ENCODE measurements around the gene ZNF496. TPM values are rescaled to one million over a fixed set of nuclear protein-coding genes. Genes with fewer than 3 reads are reported as not detected.

Gene ZNF496
- total RNA-seq, 1 experiment from 2014 or later = 36.4 TPM

DNA sequence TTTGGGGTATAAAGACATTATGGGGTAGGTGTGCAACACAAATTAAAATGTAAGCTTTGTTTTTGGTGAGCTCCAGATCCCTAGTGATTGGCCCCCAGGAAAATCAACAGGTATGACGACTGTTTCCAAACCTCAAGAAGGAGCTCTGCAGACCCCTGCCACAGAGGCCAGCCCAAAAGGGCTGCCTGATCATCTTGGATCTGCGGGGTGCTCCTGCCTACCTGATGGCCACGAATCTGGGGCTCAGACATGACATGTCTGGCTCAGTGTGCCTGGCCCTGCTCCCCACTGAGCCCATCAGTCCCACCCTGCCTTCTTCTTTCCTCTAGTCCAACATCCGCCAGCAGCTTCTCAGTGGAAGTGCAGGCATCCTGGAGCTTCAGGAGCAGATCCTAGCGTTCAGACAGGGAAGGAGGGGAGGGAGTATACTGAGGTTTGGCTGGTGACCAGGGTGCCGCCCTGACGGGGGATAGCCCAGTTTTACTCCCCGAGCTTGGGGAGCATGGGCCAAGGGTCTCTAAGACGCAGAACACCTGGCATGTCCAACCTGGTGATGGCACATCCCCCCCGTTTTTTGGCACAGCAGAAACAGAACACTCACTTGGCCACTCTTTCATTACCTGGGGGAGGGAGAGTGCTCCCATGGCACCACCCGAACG is 31.8 kb downstream of the ZNF496 start:
- Histone ChIP-seq H3K36me3 (ENCODE audit: control insufficient read depth, insufficient read depth, low read length) (peaks cover 3% of the 10 kb centered on the region; the same call in 1 of the 2 replicates), H3K9me3 (no peaks in the 10 kb centered on the region), H3K4me1 (no peaks in the 10 kb centered on the region), H3K27me3 (replicated peaks; ENCODE audit: control insufficient read depth, insufficient read depth, low read length) (no peaks in the 10 kb centered on the region), H3K4me3 (ENCODE audit: low read depth, low read length) (no peak overlapping the region)
- peaks cover 33% of the 10 kb centered on the region for H3K36me3 Mint-ChIP-seq (ENCODE audit: insufficient read depth, unreplicated experiment)
- BruUV-seq (replicated peaks) = no TSS peak
- intact Hi-C loops (cut with micrococcal nuclease; ENCODE audit: unreplicated experiment) = loop anchor here (5.0 kb wide), 1 partner anchor 88 kb away; no protein-coding TSS in a partner anchor
- ChIA-PET POLR2A (no interaction called here), CTCF (no interaction called here)
- TF ChIP-seq, protein P1, sequence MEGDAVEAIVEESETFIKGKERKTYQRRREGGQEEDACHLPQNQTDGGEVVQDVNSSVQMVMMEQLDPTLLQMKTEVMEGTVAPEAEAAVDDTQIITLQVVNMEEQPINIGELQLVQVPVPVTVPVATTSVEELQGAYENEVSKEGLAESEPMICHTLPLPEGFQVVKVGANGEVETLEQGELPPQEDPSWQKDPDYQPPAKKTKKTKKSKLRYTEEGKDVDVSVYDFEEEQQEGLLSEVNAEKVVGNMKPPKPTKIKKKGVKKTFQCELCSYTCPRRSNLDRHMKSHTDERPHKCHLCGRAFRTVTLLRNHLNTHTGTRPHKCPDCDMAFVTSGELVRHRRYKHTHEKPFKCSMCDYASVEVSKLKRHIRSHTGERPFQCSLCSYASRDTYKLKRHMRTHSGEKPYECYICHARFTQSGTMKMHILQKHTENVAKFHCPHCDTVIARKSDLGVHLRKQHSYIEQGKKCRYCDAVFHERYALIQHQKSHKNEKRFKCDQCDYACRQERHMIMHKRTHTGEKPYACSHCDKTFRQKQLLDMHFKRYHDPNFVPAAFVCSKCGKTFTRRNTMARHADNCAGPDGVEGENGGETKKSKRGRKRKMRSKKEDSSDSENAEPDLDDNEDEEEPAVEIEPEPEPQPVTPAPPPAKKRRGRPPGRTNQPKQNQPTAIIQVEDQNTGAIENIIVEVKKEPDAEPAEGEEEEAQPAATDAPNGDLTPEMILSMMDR (IDR thresholded peaks at IDR 0.05; ENCODE audit: insufficient read depth in 1 of 2, low read depth in 1 of 2, low read length in 1 of 2, severe bottlenecking in 1 of 2, unreplicated experiment in 1 of 2) = no peak
- no peak overlapping the region for H3K27ac Mint-ChIP-seq (ENCODE audit: unreplicated experiment)
- no peak overlapping the region for H3K4me3 Mint-ChIP-seq (ENCODE audit: unreplicated experiment)
- no peaks in the 10 kb centered on the region for H3K9me3 Mint-ChIP-seq (ENCODE audit: unreplicated experiment)
- no peaks in the 10 kb centered on the region for H3K4me1 Mint-ChIP-seq (ENCODE audit: low read depth, unreplicated experiment)
- DNase-seq = no peak
- H3K27me3 Mint-ChIP-seq (ENCODE audit: insufficient read depth, unreplicated experiment) = no peaks in the 10 kb centered on the region

DNA sequence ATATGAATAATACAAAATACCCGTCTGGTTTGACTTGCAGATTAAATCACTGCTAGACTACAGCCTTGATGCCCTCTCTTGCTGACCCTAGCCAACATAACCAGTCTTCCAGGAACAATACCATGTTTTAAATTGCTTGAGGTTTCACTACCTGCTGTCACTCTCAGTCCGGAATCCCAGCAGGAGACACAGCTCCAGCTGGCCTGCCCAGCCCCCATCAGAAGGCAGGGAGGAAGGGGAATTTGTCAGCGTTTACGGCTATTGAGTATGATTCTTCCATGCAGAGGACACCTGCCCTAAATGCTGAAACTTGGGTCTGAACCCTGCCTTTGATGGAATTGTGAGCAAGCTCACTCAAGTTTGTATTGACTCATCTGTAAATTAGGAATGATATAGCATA is 33.0 kb downstream of the ZNF496 start:
- intact Hi-C loops (cut with micrococcal nuclease; ENCODE audit: unreplicated experiment) = loop anchor here (5.0 kb wide), 1 partner anchor 86 kb away; no protein-coding TSS in a partner anchor
- Mint-ChIP-seq H3K4me3 (ENCODE audit: unreplicated experiment) (no peak overlapping the region), H3K4me1 (ENCODE audit: low read depth, unreplicated experiment) (no peaks in the 10 kb centered on the region), H3K27me3 (ENCODE audit: insufficient read depth, unreplicated experiment) (no peaks in the 10 kb centered on the region), H3K36me3 (ENCODE audit: insufficient read depth, unreplicated experiment) (peaks cover 21% of the 10 kb centered on the region), H3K27ac (ENCODE audit: unreplicated experiment) (no peak overlapping the region), H3K9me3 (ENCODE audit: unreplicated experiment) (no peaks in the 10 kb centered on the region)
- DNase-seq = no peak
- H3K27me3 ChIP-seq (replicated peaks; ENCODE audit: control insufficient read depth, insufficient read depth, low read length) = no peaks in the 10 kb centered on the region
- TF ChIP-seq, protein P1 (IDR thresholded peaks at IDR 0.05; ENCODE audit: insufficient read depth in 1 of 2, low read depth in 1 of 2, low read length in 1 of 2, severe bottlenecking in 1 of 2, unreplicated experiment in 1 of 2) = no peak
- ChIA-PET POLR2A (no interaction called here), CTCF (no interaction called here)
- no peak overlapping the region for H3K4me3 ChIP-seq (ENCODE audit: low read depth, low read length)
- H3K9me3 ChIP-seq = no peaks in the 10 kb centered on the region
- H3K4me1 ChIP-seq = no peaks in the 10 kb centered on the region
- H3K36me3 ChIP-seq (ENCODE audit: control insufficient read depth, insufficient read depth, low read length) = peaks cover 3% of the 10 kb centered on the region; the same call in 1 of the 2 replicates
- no TSS peak for BruUV-seq (replicated peaks)

DNA sequence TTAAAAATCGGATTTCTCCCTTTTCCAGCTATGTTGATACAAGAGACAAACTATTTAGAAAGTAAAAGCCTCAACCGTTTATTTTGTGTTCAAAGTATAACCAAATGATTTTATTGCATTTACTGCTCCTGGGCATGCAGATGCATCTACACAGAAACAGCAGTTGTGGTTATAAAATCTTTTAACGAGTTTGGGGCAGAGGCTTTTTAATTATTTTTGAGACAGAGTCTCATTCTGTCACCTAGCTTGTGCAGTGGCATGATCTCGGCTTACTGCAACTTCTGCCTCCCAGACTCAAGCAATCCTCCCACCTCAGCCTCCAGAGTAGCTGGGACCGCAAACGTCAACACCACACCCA is 33.6 kb downstream of the ZNF496 start:
- no peak overlapping the region for H3K4me3 ChIP-seq (ENCODE audit: low read depth, low read length)
- peaks cover 15% of the 10 kb centered on the region for H3K36me3 Mint-ChIP-seq (ENCODE audit: insufficient read depth, unreplicated experiment)
- ChIA-PET CTCF (no interaction called here), POLR2A (no interaction called here)
- BruUV-seq (replicated peaks) = no TSS peak
- H3K9me3 ChIP-seq = no peaks in the 10 kb centered on the region
- H3K4me1 Mint-ChIP-seq (ENCODE audit: low read depth, unreplicated experiment) = no peaks in the 10 kb centered on the region
- H3K27ac Mint-ChIP-seq (ENCODE audit: unreplicated experiment) = no peak overlapping the region
- H3K4me1 ChIP-seq = no peaks in the 10 kb centered on the region
- intact Hi-C loops (cut with micrococcal nuclease; ENCODE audit: unreplicated experiment) = loop anchor here (5.0 kb wide), 1 partner anchor 86 kb away; no protein-coding TSS in a partner anchor
- no peaks in the 10 kb centered on the region for H3K27me3 Mint-ChIP-seq (ENCODE audit: insufficient read depth, unreplicated experiment)
- no peaks in the 10 kb centered on the region for H3K9me3 Mint-ChIP-seq (ENCODE audit: unreplicated experiment)
- TF ChIP-seq, protein P1 (IDR thresholded peaks at IDR 0.05; ENCODE audit: insufficient read depth in 1 of 2, low read depth in 1 of 2, low read length in 1 of 2, severe bottlenecking in 1 of 2, unreplicated experiment in 1 of 2) = no peak
- no peaks in the 10 kb centered on the region for H3K27me3 ChIP-seq (replicated peaks; ENCODE audit: control insufficient read depth, insufficient read depth, low read length)
- H3K36me3 ChIP-seq (ENCODE audit: control insufficient read depth, insufficient read depth, low read length) = peaks cover 3% of the 10 kb centered on the region; the same call in 1 of the 2 replicates
- no peak overlapping the region for H3K4me3 Mint-ChIP-seq (ENCODE audit: unreplicated experiment)
- no peak for DNase-seq
